ENCODE measurements around the gene ZNF827. TPM values are rescaled to one million over a fixed set of nuclear protein-coding genes. Genes with fewer than 3 reads are reported as not detected.
A peak's percentile ranks its signal among the peaks of the same experiment; 100 is the strongest.

ZNF827 gene
- polyA plus RNA-seq, 4 donors: 29.4 to 46.7 (median 35.2) TPM

DNA sequence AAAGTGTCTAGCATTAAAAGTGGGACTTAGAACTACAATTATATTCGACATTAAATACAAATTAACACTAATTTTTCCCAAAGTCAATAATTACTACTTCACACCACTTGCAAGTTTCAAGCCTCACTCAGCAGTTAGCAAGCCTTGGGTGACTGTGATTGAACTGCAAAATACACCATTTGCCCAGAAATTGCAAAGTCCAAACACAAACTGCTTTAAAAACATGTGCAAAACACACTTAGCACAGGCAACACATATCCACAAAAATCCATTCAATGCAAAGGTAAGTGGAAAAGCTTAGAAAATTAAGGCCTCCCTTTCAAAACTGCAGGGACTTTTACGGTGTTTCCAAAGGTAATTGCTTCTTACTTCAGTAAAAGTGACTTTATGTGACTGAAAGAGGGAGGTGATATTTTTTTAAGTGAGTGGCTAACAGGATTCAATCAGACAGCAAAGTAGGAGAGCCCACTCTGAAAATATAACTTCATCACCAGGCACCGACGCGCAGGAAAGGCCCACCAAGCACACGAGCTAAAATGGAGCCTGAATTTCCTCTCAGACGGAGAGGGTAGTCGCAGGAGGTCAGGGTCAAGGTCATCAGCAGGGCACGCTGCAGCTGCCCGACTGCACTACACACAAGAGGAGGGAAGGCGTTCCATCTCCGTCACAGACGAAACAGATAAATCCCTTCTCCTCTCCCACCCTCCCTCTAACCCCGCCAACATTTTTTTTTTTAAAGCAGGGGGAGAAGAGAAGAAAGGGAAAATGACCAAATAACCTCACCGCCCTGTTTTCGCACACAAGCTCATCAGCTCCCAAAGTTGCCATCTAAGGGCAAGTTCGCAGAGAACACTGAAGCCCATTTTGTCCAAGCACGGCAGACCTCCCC is 3.1 kb downstream of the ZNF827 start:
- peak in 1 of 4 donors; percentile 66 for DNase-seq (ENCODE audit: low read depth in 4 of 4, low spot score in 2 of 4)

- DNase-seq (ENCODE audit: low read depth in 4 of 4, low spot score in 2 of 4): no peak
These were observed 4.1 kb downstream of the ZNF827 start for GRCh38 chr4:145934434-145935047.

DNA sequence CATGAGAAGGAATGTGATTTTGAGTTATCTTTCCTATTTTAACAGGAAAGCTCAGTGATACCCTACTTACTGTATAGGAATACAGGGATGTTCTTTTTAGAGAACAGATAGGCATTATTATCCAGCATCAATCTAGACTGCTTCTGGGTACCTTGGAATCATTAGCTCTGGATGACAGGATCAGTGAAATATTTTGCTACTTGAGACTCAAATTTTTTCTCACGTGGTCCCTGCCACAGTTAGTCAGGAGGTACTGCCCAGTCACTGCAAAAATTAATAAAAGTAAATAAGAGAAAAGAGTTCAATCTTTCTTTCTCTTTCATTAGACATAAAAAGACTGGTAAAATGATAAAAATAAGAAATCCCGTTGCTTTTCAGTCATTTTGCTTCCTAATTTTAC is 5.5 kb downstream of the ZNF827 start:
- DNase-seq (ENCODE audit: low read depth in 4 of 4, low spot score in 2 of 4): no peak

GRCh38 chr4:145931403-145931802 is 7.2 kb downstream of the ZNF827 start:
- DNase-seq (ENCODE audit: low read depth in 4 of 4, low spot score in 2 of 4): no peak

- DNase-seq (ENCODE audit: low read depth in 4 of 4, low spot score in 2 of 4): no peak
These were observed 8.0 kb downstream of the ZNF827 start for GRCh38 chr4:145930592-145930991.

- no peak for DNase-seq (ENCODE audit: low read depth in 4 of 4, low spot score in 2 of 4)
These were observed 9.0 kb downstream of the ZNF827 start for GRCh38 chr4:145929415-145930178.

DNA sequence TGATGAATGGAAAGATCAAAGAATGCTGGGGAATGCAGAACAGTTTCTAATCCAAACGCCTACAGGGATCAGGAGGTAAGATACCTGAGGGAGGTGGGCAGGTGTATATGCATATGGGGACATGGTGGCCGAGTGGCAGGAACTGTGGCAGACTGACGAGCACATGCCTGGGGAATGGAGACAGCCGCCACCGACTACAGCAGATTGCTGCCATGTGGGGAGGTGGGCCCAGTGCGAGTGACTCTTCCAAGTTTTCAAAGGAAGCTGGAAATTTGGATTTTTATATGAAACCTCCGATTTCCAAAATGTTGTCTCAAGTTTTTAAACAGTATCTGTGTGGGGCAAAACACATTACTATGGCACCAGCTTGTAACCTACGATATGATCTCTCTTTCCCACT is 9.9 kb downstream of the ZNF827 start:
- DNase-seq (ENCODE audit: low read depth in 4 of 4, low spot score in 2 of 4): no peak

DNA sequence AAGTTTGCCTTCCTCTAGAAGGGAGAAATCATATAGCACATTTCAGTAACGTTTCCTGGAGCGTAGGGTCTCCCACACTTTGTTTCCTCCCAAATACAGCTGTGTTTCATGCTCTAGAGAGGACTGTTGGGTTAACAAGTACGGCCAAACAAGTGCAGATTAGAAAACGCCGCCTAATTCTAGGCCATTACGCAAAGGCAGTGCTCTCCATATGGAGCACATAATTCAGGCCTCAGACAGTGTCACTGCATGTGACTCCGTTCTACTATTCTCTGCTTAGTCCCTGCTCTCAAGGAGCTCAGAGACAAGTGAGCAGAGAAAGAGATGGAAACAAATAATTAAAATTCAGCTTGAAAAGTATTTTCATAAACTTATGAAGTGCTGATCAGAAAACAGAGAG is 11.6 kb downstream of the ZNF827 start:
- DNase-seq (ENCODE audit: low read depth in 4 of 4, low spot score in 2 of 4): no peak

- DNase-seq (ENCODE audit: low read depth in 4 of 4, low spot score in 2 of 4): no peak
These were observed 17.4 kb downstream of the ZNF827 start for GRCh38 chr4:145921231-145921630.

GRCh38 chr4:145920205-145920604 is 18.4 kb downstream of the ZNF827 start:
- no peak for DNase-seq (ENCODE audit: low read depth in 4 of 4, low spot score in 2 of 4)

GRCh38 chr4:145912376-145912775 is 26.2 kb downstream of the ZNF827 start:
- no peak for DNase-seq (ENCODE audit: low read depth in 4 of 4, low spot score in 2 of 4)

GRCh38 chr4:145909773-145910172 is 28.9 kb downstream of the ZNF827 start:
- DNase-seq (ENCODE audit: low read depth in 4 of 4, low spot score in 2 of 4): no peak

- peak in 1 of 4 donors; percentile 48 for DNase-seq (ENCODE audit: low read depth in 4 of 4, low spot score in 2 of 4)
These were observed 29.3 kb downstream of the ZNF827 start for GRCh38 chr4:145909281-145909715.

GRCh38 chr4:145907812-145908211 is 30.8 kb downstream of the ZNF827 start:
- DNase-seq (ENCODE audit: low read depth in 4 of 4, low spot score in 2 of 4): no peak

GRCh38 chr4:145907390-145907789 is 31.2 kb downstream of the ZNF827 start:
- DNase-seq (ENCODE audit: low read depth in 4 of 4, low spot score in 2 of 4): no peak

GRCh38 chr4:145904413-145905177 is 34.0 kb downstream of the ZNF827 start:
- DNase-seq (ENCODE audit: low read depth in 4 of 4, low spot score in 2 of 4): no peak

DNA sequence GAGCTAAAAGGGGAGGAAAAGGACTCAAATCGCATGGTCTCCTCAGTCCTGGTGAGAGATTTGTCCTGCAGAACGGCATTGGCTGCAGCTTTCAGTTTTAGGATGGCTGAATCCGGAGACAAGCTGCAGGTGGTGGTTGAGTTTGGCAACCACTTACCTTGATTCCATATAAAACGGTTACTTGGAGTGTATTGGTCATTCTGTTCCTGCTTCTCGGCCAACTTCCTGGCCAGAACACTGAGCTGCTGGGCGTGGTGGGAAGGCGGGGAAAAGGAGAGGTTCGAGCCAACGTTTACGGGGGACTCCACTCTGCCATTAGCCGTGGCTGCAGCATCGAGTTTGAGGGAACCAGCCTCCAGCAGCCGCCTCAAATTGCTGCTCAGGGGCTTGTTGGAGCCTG is 36.1 kb downstream of the ZNF827 start:
- DNase-seq (ENCODE audit: low read depth in 4 of 4, low spot score in 2 of 4): no peak

- DNase-seq (ENCODE audit: low read depth in 4 of 4, low spot score in 2 of 4): no peak
These were observed 38.6 kb downstream of the ZNF827 start for GRCh38 chr4:145899886-145900460.

DNA sequence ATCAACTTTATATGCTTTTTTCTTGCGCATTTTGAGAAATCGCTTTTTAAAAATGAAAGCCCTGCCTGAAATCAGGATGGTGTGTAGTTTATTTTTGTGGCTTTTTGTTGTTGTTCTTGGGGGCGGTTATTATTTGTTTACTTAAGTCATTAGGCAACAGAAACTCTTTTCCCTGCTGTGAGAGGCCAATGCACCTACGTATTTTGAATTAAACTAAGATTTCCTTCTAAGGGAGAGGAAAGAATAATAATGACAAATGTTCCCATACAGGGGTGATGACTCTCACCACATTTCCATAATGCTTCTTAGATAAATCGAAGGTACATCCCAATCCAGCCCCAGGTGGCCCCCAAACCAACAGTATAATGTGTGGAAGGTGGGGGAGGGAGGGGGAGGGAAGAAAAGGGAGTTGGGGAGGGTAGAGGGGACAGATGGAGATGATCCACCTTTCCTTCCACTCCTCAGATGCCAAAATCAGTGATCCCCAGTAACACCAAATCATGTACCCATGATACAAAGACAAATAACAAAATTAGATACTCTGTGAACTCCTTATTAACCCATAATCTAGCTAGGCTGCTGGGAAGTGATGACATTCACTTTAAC is 39.6 kb downstream of the ZNF827 start:
- no peak for DNase-seq (ENCODE audit: low read depth in 4 of 4, low spot score in 2 of 4)

DNA sequence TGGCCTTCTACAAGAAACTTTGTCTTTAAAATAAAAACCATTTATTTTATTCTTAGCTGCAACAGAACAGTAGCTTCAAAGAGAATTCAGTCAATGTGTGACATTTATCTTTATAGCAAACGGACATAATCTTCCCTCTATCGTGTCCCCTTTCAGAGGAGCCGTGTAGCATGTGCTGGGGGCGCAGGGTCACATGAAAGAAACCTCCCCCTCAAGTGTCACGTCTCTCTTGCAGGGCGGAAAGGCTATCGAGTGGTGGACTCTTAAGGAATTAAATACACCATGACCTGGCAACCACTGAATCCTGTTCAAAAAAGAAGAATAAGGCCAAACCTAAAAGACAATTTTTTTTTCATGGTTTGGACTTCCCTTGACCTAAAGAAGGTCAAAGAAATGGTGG is 40.2 kb downstream of the ZNF827 start:
- DNase-seq (ENCODE audit: low read depth in 4 of 4, low spot score in 2 of 4): no peak
